NT2/D1 (cell line): Measurements from ENCODE around the gene SLC38A10.

Source experiments
- SUZ12 ChIP-seq: IDR thresholded peaks from 2 replicates; pipeline ENCODE4 v1.6.1; 2011; ENCODE audit not compliant: insufficient read length, insufficient read depth; ENCODE audit errors: extremely low read depth
- YY1 ChIP-seq: IDR thresholded peaks from 2 replicates; pipeline ENCODE4 v1.6.1; 2011; ENCODE audit not compliant: insufficient read length, insufficient read depth

DNA sequence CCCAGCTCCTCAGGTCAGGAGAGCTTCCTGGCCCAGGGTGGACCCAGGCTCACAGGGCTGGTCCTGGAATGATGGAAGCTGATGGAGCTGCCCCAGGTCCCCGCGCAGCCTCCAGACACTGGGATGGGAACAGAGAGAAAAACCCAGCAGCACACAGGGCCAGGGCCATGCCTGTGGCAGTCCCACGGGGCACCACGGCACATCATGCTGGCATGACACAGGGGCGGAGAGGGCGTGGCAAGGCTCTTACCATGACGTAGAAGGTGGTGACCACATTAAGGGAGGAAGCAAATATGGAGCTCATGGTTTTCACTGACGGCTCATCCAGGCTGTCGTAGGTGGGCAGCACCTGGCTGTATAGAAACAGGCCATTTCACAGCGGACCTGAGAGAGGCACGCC is 18.3 kb downstream of the SLC38A10 start:
- TF ChIP-seq SUZ12 = no peak
- no peak for TF ChIP-seq YY1
